Activated CD8-positive, alpha-beta memory T cell treated with anti-CD3 and anti-CD28 coated beads for 48 hours (primary cell): Measurements from ENCODE around the gene EIF4ENIF1.
"Not testable (repeated sequence)": the region's sequence is repeated elsewhere in the genome, so short reads cannot be mapped to it uniquely, and the experiment has no call there.

Source experiments
- DNase-seq, 3 experiments: peaks; one replicate each; pipeline ENCODE4 v3.0.0-alpha.2; 2020; ENCODE audit warnings: low read depth in 2 of 3, low spot score in 2 of 3

Gene EIF4ENIF1

GRCh38 chr22:31443516-31443915 is 46.1 kb downstream of the EIF4ENIF1 start:
- DNase-seq, result no peak

GRCh38 chr22:31442768-31443489 is 46.7 kb downstream of the EIF4ENIF1 start:
- no peak for DNase-seq

- DNase-seq, result no peak
Measured at GRCh38 chr22:31441652-31442051, 48.0 kb downstream of the EIF4ENIF1 start.

GRCh38 chr22:31440681-31441080 is 49.0 kb downstream of the EIF4ENIF1 start:
- no peak for DNase-seq

- no peak for DNase-seq
Measured at GRCh38 chr22:31439808-31440207, 49.8 kb downstream of the EIF4ENIF1 start.

GRCh38 chr22:31436132-31436531 is 53.5 kb downstream of the EIF4ENIF1 start:
- no peak for DNase-seq

GRCh38 chr22:31431950-31432349 is 57.7 kb downstream of the EIF4ENIF1 start:
- no peak for DNase-seq

- no peak for DNase-seq
Measured at GRCh38 chr22:31425331-31426050, 64.2 kb downstream of the EIF4ENIF1 start.

- DNase-seq, result not testable (repeated sequence)
Measured at GRCh38 chr22:31402350-31402749, 87.3 kb downstream of the EIF4ENIF1 start.

- no peak for DNase-seq
Measured at GRCh38 chr22:31400023-31400397, 89.6 kb downstream of the EIF4ENIF1 start.

GRCh38 chr22:31399211-31400022 is 90.2 kb downstream of the EIF4ENIF1 start, which contains the start of gene DRG1:
Gene DRG1, plus strand, starts transcription at chr22:31399604. Its CDS starts 80 bp downstream, at chr22:31399684.
- DNase-seq, result peak; percentile 88 to 93 (median 88)

GRCh38 chr22:31398231-31398630 is 91.4 kb downstream of the EIF4ENIF1 start:
- no peak for DNase-seq

- DNase-seq, result no peak
Measured at GRCh38 chr22:31394326-31394725, 95.3 kb downstream of the EIF4ENIF1 start.

- DNase-seq, result no peak
Measured at GRCh38 chr22:31393893-31394292, 95.7 kb downstream of the EIF4ENIF1 start.
